ENCODE measurements around the gene C1QTNF8.

- TF ChIP-seq ZNF274 (IDR thresholded peaks at IDR 0.05; ENCODE audit: low read depth, low read length): no peak
- TF ChIP-seq SUZ12 (IDR thresholded peaks at IDR 0.05; ENCODE audit: extremely low read depth, insufficient read depth, insufficient read length): no peak
- TF ChIP-seq YY1 (IDR thresholded peaks at IDR 0.05; ENCODE audit: insufficient read depth, insufficient read length): no peak
Observed at GRCh38 chr16:1094601-1095449, 1.2 kb downstream of the C1QTNF8 start.

All from NT2/D1 (cell line).